ENCODE measurements around the gene FAM83B.

FAM83B gene

DNA sequence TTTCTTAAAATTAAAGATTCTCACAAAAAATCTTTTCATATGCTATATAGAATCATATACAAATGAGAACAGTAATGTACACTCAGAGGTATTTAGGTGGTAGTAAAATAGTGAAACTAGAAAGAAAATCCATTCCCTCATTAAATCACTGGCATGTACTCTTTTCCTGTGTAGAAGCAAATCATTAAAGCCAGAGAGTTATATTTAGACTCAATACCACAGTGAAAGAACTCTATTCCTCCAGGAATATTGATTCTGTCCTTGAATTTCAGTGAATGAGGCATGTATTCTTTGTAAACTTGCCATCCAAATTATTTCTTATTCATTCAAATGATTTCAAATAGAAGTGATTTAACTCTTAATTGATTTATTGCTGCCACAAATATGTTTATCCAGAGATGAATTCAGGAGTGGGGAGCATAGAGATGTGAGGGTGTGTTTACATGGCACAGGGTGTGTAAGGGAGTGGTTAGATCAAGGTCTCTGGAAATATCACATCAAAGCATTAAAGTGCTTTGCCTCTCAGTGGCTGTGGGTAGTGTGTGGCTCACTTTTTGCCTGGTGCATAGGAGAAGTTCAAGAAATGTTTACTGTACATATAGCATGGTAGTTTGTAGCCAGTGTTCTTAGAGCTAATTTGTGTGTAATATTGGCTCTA, 141.2 kb downstream of the FAM83B start:
- Histone ChIP-seq H3K4me3 (ENCODE audit: severe bottlenecking) (no peak overlapping the region), H3K27ac (ENCODE audit: poor library complexity, severe bottlenecking) (no peak overlapping the region), H3K27me3 (ENCODE audit: insufficient read depth, poor library complexity, severe bottlenecking) (no peaks in the 10 kb centered on the region), H3K9me3 (ENCODE audit: severe bottlenecking) (no peaks in the 10 kb centered on the region), H3K36me3 (ENCODE audit: low read depth) (no peaks in the 10 kb centered on the region), H3K4me1 (ENCODE audit: insufficient read depth, poor library complexity, severe bottlenecking) (peaks cover 7% of the 10 kb centered on the region)
- ATAC-seq (ENCODE audit: low read depth) (no peak), DNase-seq (ENCODE audit: low spot score) (no peak)
- TF ChIP-seq, protein P1, sequence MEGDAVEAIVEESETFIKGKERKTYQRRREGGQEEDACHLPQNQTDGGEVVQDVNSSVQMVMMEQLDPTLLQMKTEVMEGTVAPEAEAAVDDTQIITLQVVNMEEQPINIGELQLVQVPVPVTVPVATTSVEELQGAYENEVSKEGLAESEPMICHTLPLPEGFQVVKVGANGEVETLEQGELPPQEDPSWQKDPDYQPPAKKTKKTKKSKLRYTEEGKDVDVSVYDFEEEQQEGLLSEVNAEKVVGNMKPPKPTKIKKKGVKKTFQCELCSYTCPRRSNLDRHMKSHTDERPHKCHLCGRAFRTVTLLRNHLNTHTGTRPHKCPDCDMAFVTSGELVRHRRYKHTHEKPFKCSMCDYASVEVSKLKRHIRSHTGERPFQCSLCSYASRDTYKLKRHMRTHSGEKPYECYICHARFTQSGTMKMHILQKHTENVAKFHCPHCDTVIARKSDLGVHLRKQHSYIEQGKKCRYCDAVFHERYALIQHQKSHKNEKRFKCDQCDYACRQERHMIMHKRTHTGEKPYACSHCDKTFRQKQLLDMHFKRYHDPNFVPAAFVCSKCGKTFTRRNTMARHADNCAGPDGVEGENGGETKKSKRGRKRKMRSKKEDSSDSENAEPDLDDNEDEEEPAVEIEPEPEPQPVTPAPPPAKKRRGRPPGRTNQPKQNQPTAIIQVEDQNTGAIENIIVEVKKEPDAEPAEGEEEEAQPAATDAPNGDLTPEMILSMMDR (IDR thresholded peaks at IDR 0.05; ENCODE audit: poor library complexity, severe bottlenecking), result no peak

DNA sequence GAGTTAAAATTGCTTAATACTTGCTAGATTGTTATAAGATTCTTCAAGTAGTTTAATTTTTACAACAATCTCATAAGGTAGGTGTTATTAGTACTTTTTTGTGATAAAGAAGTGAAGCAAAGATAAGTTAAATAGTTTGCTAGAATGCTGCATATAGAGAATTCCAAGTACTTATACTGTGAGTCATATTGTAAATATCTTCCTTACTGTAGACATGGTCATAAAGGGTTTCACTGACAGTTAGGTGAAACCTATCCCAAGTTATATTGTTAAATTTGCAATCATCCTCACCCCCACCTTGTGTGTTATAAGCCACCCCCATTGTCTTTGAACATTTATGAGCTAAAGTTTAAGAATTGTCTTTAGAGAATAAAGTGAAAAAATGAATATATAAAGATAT, 142.0 kb downstream of the FAM83B start:
- ATAC-seq (ENCODE audit: low read depth) (peak; percentile 77), DNase-seq (ENCODE audit: low spot score) (no peak)
- TF ChIP-seq, protein P1 (IDR thresholded peaks at IDR 0.05; ENCODE audit: poor library complexity, severe bottlenecking), result no peak
- Histone ChIP-seq H3K9me3 (ENCODE audit: severe bottlenecking) (no peaks in the 10 kb centered on the region), H3K4me3 (ENCODE audit: severe bottlenecking) (no peak overlapping the region), H3K4me1 (ENCODE audit: insufficient read depth, poor library complexity, severe bottlenecking) (peaks cover 7% of the 10 kb centered on the region), H3K36me3 (ENCODE audit: low read depth) (no peaks in the 10 kb centered on the region), H3K27ac (ENCODE audit: poor library complexity, severe bottlenecking) (no peak overlapping the region), H3K27me3 (ENCODE audit: insufficient read depth, poor library complexity, severe bottlenecking) (no peaks in the 10 kb centered on the region)

DNA sequence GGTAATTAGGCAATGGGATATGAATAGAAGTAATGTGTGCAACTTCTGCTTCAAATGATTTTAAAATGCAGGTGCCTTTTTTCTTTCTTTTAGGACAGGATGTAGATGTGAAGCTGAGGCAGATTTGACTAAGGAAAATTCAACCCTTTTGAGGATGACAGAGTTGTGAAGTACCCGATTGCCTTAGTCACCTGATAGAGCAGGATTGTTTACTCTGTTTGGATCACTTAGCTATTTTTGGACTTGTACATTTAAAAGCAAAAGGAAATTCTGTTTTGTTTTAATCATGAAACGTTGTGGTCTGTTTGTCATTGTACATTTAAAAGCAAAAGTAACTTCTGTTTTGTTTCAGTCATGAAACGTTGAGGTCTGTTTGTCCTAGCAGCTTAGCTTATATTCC, 143.4 kb downstream of the FAM83B start:
- H3K4me3 ChIP-seq (ENCODE audit: severe bottlenecking), result no peak overlapping the region
- H3K36me3 ChIP-seq (ENCODE audit: low read depth), result no peaks in the 10 kb centered on the region
- ATAC-seq (ENCODE audit: low read depth) (no peak), DNase-seq (ENCODE audit: low spot score) (no peak)
- TF ChIP-seq, protein P1 (IDR thresholded peaks at IDR 0.05; ENCODE audit: poor library complexity, severe bottlenecking), result no peak
- H3K4me1 ChIP-seq (ENCODE audit: insufficient read depth, poor library complexity, severe bottlenecking), result peaks cover 7% of the 10 kb centered on the region
- no peak overlapping the region for H3K27ac ChIP-seq (ENCODE audit: poor library complexity, severe bottlenecking)
- H3K9me3 ChIP-seq (ENCODE audit: severe bottlenecking), result no peaks in the 10 kb centered on the region
- H3K27me3 ChIP-seq (ENCODE audit: insufficient read depth, poor library complexity, severe bottlenecking), result no peaks in the 10 kb centered on the region
